SHP77 (cell line): ENCODE results near the gene DHRS9.
A peak's percentile ranks its signal among the peaks of the same experiment; 100 is the strongest.
"Not testable (repeated sequence)": the region's sequence is repeated elsewhere in the genome, so short reads cannot be mapped to it uniquely, and the experiment has no call there.

Source experiments
- DNase-seq, 2 experiments: peaks; one replicate each; lab custom pipeline; 2025; lab: John Stamatoyannopoulos, UW

DHRS9 gene

GRCh38 chr2:169136428-169136827 lies 67.1 kb downstream of the DHRS9 start:
- DNase-seq: not testable (repeated sequence)

- no peak for DNase-seq
Observed at GRCh38 chr2:169136885-169137534, 67.6 kb downstream of the DHRS9 start.

DNA sequence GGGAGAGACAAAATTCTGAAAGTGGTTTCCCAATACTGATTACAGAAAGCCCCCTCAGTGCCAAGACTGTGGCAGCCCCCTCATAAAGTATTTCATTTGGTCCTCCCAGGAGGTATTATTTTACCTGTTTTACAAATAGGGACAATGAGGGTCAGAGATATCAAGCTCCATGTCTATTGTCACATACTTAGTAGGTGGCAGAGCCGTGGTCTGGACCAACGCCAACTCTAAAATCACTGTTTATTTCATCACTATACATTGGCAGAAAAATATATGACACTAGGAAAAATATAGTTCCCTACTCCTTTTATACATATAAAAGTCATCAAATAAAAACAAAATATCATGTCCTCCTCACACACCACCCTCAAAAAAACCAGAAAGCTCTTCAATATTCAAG lies 68.6 kb downstream of the DHRS9 start:
- DNase-seq: no peak

GRCh38 chr2:169139145-169139544 lies 69.8 kb downstream of the DHRS9 start:
- no peak for DNase-seq

DNA sequence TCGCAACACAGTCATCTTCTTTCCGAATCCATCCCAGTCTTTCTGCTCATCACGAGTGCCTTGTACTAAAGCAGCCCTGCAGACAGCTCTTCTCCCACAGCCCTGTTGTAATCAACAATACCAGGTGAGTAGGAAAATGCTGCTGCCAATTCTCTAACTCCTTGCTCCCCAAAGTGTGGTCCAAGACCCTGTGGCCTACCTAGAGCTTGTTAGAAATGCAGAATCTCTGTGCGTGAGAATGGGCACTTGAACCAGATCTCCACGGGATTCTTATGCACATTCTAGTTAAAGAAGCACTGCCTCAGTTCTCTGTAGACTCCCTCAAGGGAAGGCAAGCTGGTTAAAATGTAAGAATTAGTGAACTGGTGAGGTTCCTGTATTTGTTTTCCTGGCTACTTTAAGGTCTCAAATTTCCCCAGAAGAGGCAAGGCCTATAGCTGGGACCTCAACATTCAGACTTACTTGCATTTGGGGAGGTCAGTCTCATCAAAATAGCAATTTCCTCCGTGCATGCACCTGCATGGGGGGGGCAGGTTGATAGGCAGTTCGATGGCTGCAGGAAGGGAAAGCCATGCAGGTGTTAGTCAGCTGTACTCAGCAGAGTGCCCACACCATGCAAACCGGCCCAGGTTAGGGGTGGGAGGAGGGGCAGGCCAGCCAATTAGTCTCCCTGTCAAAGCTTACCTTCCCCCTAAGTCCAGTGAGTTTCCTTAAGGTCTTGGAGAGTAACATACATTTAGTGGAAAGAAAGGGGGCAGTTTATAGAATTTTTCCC lies 70.8 kb downstream of the DHRS9 start:
- no peak for DNase-seq

DNA sequence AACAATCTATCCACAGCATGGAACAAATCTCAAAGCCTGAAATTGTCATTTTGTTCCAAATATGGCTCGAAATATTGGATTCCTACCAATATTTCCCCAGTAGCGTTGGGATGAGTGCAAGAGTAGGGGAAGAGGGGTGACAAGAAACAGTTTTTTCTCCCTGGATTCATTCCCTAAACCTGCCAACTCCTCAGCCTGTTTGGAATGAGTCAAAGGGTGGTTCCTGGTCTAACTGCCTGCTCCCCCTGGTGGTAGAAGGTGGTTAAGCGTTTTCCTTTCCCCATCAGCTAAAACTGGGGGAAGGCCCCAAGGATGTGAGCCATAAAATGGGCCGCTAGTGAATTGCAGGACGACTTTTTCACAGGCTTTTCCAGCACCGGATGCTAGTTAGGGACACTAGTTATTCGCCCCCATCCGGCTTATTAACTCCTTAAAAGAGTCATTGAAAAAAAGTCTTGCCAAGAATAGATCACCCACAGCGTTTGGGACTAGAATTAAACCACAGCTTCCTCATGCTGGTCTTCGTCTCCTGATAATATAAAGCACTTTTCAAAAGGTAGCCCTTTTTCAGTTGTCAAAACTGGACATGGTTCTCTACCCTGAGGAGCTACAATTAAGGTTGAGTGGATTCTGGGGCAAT lies 72.5 kb downstream of the DHRS9 start:
- DNase-seq: peak; percentile 11 to 42

GRCh38 chr2:169143998-169144397 lies 74.6 kb downstream of the DHRS9 start:
- DNase-seq: no peak
